MM.1S (cell line): Measurements from ENCODE around the gene TMED10.

ENCODE experiments used
- CTCF ChIP-seq: fragments of 300-600 bp; sonication (generic); IDR thresholded peaks from 2 replicates; pipeline ENCODE4 v1.5.1; 2016; ENCODE audit warnings: antibody characterized with exemption, low read length, mixed read lengths
- EZH2 ChIP-seq: fragments of 300-600 bp; sonication (generic); optimal IDR thresholded peaks from 2 replicates; pipeline ENCODE3; 2017; ENCODE audit warnings: low read depth, mild to moderate bottlenecking, antibody characterized with exemption, low read length, mixed read lengths
- EZH2phosphoT487 ChIP-seq: fragments of 300-600 bp; sonication (generic); IDR thresholded peaks from 2 replicates; pipeline ENCODE4 v1.6.1; 2018; ENCODE audit warnings: antibody characterized with exemption, low read length

- TF ChIP-seq CTCF (no peak), EZH2phosphoT487 (no peak), EZH2 (no peak)
Observed at GRCh38 chr14:75221797-75222196, 45.4 kb upstream of the TMED10 start.
